Suppressor macrophage treated with lipopolysaccharide for 1 hour (primary cell): ENCODE measurements around the gene SLC12A3.
"Not testable (repeated sequence)": the region's sequence is repeated elsewhere in the genome, so short reads cannot be mapped to it uniquely, and the experiment has no call there.

ENCODE experiments used
- DNase-seq, 3 donors: peaks; one replicate each; pipeline ENCODE4 v3.0.0-alpha.2; 2020 to 2022

Gene SLC12A3

GRCh38 chr16:56848955-56849689 lies 15.9 kb upstream of the SLC12A3 start:
- DNase-seq, result no peak

GRCh38 chr16:56849690-56850680 lies 15.0 kb upstream of the SLC12A3 start:
- DNase-seq, result peak; percentile 24 to 35 (median 30)

DNA sequence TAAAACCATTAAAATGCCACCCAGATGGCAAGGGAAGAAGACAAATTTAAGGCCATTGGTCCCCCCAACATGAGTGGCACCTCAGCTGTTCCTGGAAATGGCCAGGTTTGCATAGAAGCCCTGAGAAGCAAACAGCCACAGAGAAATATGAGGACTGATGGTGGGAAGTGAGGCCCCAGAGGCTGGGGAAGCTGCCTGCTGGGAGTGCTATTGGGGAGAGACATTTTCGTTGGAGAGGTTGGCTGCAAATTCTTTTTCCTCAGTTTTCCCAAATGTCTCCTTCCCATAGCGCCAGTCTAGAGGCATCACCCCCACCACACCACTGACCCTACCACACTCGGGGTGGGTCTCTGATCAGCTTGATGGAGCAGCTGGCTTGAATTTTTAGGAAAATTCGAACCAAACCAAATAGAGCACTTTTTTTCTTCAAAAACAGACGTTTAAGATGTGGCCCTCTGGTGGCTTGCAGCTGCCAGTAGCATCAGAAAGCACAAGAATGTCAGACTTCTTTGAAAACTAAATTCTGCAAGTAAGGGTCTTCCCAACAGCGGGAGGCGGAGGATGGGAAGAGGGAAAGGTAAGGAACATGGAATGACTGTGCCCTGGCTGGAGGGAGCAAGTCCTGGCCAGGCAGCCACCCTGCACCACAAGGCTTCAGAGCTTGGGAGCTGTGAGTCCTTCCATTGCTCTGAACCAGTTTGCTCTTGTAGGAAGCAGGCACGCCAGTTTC lies 13.2 kb upstream of the SLC12A3 start:
- no peak for DNase-seq

DNA sequence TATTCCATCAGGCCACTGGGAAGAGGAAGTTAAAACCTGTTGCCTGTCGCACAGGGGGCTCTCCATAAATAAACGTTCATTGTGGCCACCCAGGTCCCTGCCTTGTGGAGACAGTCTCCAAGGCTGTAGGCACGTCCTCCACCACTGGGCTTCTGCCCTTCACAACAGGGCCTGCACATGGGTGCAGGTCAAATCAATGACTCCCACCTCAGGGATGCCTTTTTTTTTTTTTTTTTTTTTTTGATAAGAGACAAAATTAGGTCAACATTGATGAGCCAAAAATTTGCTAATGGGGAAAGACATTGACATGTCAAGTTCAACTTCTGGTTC lies 12.6 kb upstream of the SLC12A3 start:
- DNase-seq, result no peak

DNA sequence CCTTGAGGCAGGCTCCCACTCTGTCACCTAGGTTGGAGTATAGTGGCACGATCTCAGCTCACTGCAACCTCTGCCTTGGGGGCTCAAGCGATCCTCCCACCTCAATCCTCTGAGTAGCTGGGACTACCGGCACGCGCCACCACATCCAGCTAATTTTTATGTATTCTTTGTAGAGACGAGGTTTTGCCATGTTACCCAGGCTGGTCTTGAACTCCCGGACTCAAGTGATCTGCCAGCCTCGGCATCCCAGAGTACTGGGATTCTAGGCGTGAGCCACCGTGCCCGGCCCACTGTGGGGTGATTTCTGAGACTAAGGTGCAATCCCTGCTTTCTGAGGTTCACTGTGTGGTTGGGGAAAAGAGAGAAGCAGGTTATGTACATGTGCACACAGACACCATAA lies 12.0 kb upstream of the SLC12A3 start:
- no peak for DNase-seq

GRCh38 chr16:56855201-56855600 lies 9.8 kb upstream of the SLC12A3 start:
- no peak for DNase-seq

DNA sequence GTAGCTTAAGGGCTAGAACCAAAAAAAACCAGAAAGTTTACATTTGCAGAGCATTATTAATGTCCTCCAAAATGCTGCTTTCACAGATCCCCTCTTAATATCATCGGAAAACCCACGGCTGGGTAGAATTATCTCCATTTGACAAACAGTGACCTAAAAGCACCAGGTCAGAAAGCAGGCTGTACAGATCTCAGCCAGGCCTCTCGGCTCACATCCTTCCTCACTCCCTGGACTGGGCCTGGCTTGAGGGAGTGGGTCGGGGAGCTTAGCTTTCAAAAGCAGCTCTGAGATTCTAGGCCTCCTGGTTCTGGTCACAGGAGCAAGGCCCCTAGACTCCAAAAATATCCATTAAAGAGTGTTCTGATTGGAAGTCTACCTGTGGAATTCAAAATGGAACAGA lies 9.1 kb upstream of the SLC12A3 start:
- no peak for DNase-seq

GRCh38 chr16:56856876-56857447 lies 8.0 kb upstream of the SLC12A3 start:
- DNase-seq, result peak in 2 of 3 donors; percentile 28 to 40

DNA sequence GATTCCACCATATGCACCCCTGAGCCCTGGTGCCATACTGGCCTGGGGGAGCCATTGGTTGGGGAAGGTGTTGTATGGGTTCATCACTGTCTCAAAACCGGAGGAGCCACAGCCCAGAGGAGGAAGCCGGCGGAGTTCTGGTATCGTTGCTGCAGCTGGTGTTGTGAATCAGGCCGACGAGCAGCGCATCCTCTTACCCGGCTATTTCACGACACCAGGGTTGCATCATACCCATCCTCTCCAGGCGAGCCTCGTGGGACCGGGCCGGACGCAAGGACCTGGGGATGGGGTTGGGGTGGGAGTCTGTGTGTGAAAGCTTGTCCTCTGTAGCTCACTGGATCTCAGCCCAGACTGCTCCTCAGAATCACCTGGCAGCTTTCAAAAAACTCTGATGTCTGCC lies 6.6 kb upstream of the SLC12A3 start:
- peak; percentile 31 to 60 (median 56) for DNase-seq

DNA sequence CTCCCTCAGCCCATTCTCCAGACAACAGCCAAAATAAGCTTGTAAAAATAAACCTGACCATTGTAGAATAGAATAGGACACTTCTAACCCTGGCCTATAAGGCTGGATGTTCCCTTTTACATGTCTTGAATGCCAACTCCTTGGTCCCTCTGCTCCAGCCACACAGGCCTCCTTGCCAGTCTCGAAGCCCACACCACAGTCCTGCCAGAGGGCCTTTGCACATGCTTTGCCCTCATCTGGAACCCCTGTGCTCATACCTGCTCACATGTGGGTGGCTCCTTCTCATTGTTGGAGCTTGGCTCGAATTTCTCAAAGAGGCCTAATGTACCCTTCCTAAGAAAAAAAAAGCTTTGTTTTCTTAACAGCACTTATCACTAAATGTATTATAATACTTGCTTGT lies 5.4 kb upstream of the SLC12A3 start:
- no peak for DNase-seq

- DNase-seq, result peak; percentile 38 to 66 (median 42)
These were observed 4.6 kb upstream of the SLC12A3 start for GRCh38 chr16:56860226-56861020.

DNA sequence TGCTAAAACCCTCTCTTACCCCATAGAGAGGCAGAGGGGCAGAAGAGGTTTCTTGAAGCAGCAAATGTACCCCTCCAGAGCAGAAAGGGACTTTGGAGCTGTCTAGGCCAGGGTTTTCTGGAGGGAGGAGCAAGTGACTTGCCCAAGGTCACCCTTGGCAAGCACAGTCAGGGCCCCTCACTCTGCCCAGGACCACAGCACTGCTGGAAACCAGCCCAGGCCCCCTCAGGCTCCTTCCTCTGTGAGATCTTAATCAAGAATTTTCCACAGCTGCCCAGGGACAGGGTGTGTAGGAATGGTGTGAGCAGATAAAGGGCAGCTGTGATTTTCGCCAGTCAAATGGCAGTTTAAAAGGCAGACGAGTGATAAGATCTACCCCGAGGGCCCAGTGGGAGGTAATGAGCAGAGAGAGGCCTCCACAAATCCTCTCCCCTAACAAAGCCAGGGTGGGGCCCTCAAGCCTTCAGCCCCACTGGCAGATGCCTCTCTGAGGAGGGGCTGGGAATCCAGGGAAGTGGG lies 3.9 kb upstream of the SLC12A3 start:
- DNase-seq, result no peak

- no peak for DNase-seq
These were observed 3.3 kb upstream of the SLC12A3 start for GRCh38 chr16:56861756-56862155.

DNA sequence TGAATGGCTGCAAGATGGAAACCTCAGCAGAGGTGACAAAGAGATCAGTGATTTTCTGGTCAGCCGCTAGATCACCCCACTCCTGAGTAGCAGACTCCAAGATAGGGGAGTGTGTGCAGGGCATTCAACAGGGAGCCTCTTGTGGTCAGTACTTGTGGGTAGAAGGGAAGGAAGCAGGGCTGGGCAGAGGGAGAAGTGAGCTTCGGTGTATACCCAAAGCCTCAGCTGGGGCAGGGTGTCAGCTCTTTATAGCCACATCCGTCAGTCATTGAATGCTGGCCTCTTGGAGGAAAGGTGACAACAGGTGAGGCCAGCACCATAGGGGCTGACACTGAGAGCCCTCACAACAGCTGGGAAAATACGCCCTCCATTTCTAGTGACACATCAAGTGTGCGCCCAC lies 2.2 kb upstream of the SLC12A3 start:
- DNase-seq, result peak in 2 of 3 donors; percentile 41 to 53

- DNase-seq, result no peak
These were observed 521 bp downstream of the SLC12A3 start for GRCh38 chr16:56865394-56866062.

- DNase-seq, result peak; percentile 74 to 84 (median 79)
These were observed 2.2 kb downstream of the SLC12A3 start for GRCh38 chr16:56866955-56867830.

- no peak for DNase-seq
These were observed 3.2 kb downstream of the SLC12A3 start for GRCh38 chr16:56868175-56868574.

GRCh38 chr16:56868766-56869165 lies 3.8 kb downstream of the SLC12A3 start:
- DNase-seq, result not testable (repeated sequence)

DNA sequence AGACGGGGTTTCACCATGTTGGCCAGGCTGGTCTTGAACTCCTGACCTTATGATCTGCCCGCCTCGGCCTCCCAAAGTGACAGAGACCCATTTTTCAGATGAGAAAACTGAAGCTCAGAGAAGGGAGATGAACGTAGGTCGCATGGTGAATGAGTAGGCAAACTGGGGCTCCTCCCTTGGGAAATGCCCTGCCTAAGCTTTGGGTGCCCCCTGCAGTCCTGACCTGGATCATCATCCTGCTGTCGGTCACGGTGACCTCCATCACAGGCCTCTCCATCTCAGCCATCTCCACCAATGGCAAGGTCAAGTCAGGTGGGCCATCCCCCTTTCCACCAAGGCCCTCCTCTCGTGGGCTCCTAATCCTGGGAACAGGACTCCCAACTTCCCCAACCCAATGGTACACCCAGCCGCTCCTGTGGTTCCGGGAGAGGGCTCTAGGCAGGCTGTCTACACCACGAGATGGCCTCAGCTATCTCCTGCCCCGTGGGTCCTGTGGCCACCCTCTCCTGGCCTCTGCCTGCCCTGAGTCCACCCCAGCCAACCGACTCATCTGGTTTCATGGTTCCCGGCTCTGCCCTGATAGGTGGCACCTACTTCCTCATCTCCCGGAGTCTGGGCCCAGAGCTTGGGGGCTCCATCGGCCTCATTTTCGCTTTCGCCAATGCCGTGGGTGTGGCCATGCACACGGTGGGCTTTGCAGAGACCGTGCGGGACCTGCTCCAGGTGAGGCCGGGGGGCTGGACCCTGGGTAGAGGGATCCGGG lies 4.7 kb downstream of the SLC12A3 start:
- DNase-seq, result peak; percentile 68 to 77 (median 72)
